WI38 (cell line): ENCODE results near the gene LIN52.

Experiments
- H3K4me3 ChIP-seq: 2 replicates; pipeline ENCODE4 v1.5.1; 2011; ENCODE audit warnings: low read depth, mild to moderate bottlenecking, control low read depth, low read length
- CTCF ChIP-seq: IDR thresholded peaks from 2 replicates; pipeline ENCODE4 v1.5.1; 2012; ENCODE audit warnings: low read depth, mild to moderate bottlenecking, control low read depth, low read length

The LIN52 gene

GRCh38 chr14:74049876-74050495, 34.8 kb upstream of the LIN52 start:
- TF ChIP-seq CTCF, result no peak

GRCh38 chr14:74062809-74063150, 22.0 kb upstream of the LIN52 start:
- no peak overlapping the region for H3K4me3 ChIP-seq
- TF ChIP-seq CTCF, result no peak

More at GRCh38 chr14:74049876-74050495, 34.8 kb upstream of the LIN52 start:
- H3K4me3 ChIP-seq, result no peak overlapping the region

GRCh38 chr14:74064426-74064825, 20.3 kb upstream of the LIN52 start:
- TF ChIP-seq CTCF, result no peak
- no peak overlapping the region for H3K4me3 ChIP-seq

- H3K4me3 ChIP-seq, result no peak overlapping the region
- TF ChIP-seq CTCF, result no peak
Observed at GRCh38 chr14:74064883-74065282, 19.9 kb upstream of the LIN52 start.

GRCh38 chr14:74065746-74066575, 18.8 kb upstream of the LIN52 start:
- TF ChIP-seq CTCF, result no peak
- no peak overlapping the region for H3K4me3 ChIP-seq

GRCh38 chr14:74077401-74077800, 7.4 kb upstream of the LIN52 start:
- TF ChIP-seq CTCF, result no peak
- no peak overlapping the region for H3K4me3 ChIP-seq

- H3K4me3 ChIP-seq, result no peak overlapping the region
- no peak for TF ChIP-seq CTCF
Observed at GRCh38 chr14:74080820-74081460, 3.8 kb upstream of the LIN52 start.
